Brain pericyte (primary cell): ENCODE results near the gene PELI2.

Experiments used
- DNase-seq: peaks from one replicate; pipeline ENCODE4 v3.0.0-alpha.2; 2012; ENCODE audit warnings: low read depth, low spot score

PELI2 gene

DNA sequence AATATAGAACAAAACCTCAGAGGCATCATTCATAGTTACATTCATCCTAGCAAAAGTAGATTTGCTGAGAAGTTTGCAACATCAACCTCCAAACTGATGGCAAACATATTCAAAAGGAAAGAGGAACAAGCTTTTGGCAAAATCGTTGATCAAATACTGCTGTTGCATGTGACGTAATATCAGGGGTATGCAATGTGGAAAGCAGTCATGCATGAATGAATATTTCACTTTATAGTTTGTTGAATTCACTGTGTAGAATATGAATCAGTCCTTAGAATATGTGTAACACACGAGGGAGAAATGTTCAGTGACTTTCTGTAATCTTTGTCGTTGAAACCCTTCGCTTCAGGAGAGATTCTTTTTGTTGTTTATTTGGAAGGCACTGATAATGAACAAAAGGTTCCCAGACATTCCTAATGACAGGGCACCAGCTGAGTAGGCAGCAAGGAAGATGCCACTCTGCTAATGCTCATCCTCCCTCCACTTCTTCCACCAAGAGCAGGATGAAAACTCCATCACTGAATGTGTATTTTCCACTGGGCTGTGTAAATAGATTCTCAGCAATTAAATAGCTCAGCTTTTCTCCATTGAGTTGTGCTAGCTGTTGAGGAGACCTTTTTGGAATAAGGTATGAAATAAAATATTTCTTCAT is 126.1 kb downstream of the PELI2 start:
- no peak for DNase-seq

DNA sequence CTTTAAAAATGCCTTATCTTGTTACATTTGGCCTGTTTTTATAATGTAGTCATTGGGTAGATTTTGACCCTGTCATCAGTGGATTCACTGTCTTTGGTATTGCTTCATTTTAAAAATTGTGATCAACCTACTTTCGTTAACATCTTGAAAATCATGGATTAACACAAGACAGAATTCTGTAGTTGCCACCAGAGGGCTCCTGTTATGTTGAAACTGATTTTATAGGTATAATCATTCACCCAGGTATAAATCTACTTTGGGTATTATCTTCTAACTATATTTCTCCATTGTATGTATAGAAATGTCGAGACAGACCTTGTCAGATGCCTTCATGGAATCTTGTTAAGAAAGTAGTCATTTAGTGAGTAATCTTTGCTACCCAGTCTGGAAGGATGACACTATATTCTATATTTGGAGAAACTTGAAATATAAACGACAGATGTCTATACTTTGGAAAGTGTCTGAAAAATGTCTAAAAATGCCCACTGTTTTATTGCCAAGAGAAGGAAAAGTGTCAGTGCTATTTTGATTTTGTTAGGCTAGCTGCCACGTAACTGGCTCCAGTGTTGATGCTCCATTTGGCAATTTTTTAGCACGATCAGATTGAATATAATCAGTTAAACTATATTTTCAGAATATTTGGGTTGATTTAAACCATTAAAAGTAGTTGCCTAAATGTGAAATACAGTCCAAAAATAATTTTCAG is 129.4 kb downstream of the PELI2 start:
- DNase-seq: no peak

DNA sequence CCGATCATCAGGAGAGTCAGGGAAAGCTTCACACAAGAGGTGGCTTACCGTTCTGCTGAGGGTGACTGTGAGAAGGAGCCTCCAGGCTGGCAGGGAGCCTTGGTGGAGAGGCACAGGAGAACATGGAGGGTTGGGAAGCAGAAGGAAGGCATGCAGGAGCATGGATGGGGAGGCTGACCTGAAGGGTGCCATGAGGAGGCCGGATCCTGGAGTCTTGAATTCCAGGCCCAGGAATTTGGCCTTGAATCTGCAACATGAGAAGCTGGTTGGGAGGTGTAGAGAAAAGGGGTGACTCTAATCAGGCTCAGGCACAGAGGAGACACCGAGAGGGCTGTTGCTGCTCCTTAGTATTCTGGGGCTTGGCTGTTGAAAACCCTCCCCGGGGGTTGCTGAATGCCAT is 130.2 kb downstream of the PELI2 start:
- DNase-seq: no peak

- no peak for DNase-seq
Observed at GRCh38 chr14:56261046-56261445, 142.8 kb downstream of the PELI2 start.

DNA sequence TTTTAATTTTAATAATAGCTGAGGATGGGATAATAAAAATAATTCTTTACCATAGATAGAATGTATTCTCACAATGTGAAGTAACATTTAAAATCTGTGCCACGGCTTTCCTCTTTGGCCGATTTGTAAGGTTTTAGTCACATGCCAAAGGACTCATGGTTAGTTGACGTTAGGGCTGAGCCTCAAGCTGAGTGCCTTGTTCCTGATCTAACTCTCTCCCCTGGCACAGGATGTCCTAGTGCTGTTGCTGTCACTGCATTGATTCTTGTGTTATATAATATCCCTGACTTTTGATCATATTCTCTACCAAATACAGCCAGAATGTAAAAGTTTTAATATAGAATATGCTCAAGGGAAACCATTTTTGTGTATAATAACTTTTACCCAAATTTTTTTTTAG is 144.3 kb downstream of the PELI2 start:
- no peak for DNase-seq

DNA sequence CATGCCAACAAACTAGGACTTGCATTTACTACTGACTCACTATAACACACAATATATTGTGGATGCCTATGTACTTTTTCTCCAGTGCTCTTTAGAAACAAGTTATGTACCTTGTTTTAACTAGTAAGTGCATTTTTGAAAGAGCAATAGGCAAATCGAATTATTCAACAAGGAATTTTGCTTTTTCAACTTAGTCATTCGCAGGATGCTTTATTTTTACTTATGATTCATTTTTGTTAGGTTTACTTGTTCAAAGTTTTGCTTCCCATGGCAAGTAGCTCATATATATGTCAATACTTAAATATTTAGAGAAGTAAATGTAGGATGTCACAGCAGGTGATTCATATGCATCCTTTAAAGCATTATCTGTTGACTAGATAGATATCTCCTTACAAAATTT is 149.8 kb downstream of the PELI2 start:
- no peak for DNase-seq

DNA sequence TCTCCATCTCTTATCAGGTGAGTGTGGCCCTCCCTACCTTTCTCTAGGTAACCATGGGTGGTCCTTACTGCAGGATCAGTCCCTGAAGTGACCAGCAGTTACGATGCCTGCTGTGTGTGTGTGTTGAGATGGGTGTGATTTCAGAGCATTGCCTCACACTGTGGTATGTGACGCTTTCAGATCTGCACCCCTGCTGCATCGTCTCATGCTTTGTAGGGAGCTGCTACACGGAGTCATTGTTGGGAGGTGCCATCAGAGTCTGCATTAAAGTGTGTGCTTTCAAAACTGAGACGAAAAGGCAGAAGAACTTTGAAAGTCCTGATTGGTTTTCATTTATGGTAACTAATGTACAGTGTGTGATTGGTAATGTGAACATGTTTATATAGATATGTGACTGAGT is 150.5 kb downstream of the PELI2 start:
- DNase-seq: no peak

GRCh38 chr14:56270921-56271320 is 152.7 kb downstream of the PELI2 start:
- no peak for DNase-seq

DNA sequence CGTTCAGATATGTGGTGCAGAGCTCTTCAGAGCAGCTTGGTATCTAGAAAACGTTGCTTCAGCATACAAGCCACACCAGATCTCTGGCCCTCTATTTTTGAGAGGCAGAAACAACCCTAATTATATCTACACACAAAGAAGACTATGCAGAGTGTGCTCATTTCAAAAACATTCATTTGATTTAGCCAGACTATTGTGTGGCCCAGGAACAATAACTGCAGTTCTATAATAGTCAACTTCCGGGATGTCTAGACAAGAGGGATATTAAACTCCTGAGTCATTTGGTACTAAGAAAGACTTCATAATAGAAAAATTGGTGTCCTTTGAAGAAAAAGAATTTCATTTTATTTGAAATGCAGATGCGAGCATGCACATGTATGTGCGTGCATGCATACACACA is 153.8 kb downstream of the PELI2 start:
- no peak for DNase-seq

DNA sequence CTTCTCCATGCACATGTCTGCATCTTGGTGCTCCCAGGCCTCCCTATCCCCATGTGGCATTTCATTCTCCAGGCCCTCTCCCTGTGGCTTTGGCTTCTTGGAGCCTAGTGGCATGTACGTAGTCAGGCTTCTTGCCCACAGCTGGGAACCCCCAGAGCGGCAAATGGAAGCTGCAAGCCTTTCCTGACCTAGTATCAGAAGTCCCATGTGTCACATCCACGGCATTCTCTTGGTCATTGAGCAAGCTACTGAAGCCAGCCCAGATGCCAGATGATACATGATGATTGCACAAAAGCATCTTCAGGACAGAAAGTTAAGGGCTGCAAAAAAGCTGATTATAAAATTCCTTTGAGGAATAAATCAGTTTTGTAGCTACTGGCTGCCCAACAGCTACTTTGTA is 154.9 kb downstream of the PELI2 start:
- no peak for DNase-seq

DNA sequence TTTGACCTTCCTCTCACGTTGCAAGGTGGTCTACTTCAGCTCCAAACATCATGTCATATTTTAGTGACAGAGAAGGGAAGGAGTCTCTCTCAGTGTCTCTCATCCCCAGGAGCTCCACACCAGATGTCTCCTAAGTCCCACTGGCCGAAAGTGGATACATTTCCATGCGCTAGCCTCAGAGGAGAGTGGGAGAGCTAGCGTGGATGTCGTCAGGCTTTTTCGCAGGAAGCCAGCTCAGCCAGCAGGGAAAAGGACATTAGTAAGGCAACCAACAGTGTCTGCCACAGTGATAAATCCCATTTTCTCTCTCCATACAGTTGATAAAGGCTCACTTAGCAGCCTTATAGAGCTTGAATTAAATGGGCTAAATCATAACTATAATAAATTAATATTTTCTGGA is 155.7 kb downstream of the PELI2 start:
- no peak for DNase-seq

DNA sequence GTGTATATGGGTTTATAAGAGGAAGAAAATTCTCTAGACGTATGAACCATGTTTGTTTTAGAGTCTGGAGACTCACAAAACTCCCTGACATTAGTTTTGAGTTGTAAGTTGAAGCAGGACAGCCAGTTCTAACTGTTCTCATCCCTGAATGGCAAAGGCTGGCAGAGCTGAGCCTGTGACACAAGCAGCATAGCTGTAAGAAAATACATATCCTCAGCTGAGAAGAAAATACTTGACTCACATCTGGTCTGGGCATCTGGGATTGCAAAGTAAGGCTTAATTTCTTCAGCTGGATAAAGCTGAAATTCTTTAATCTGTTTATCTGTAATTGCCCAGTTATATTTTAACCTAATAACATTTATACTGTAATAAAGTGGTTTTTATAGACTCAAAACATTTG is 156.3 kb downstream of the PELI2 start:
- no peak for DNase-seq

- DNase-seq: no peak
Observed at GRCh38 chr14:56276108-56276507, 157.9 kb downstream of the PELI2 start.

GRCh38 chr14:56278383-56278782 is 160.2 kb downstream of the PELI2 start:
- DNase-seq: no peak

DNA sequence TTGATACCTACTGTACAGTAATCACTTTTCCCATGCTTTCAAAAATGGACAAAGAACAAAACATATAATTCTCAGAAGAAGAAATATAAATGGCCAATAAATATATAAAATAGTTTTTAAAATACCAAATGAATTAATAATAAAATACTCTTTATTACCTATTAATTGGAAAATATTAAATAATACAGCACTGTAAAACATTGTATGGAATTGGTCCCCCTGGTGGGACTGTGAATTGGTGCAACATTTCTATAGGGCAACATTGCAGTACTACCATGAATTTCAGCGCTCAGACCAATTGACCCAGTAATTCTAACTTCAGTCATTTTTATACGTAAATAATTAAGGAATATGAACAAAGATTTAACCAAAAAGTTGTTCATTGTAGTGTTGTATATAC is 162.6 kb downstream of the PELI2 start:
- no peak for DNase-seq

DNA sequence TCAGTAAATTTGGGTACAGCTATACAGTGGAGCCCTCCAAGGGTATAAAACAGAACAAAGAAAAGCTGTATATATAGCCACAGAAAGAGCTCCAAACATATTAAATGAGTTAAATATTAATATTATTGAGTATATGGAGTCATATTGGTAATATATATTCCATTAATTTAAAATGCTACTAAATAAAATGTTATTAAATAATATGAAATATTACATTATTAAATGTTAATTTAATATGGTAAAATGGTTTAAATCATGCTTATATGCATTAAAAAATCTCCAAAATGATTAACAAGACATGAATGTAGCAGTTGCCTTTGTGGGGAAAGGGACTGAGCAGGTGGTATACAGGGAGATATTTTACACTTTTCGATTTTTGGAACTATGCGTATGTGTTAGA is 164.0 kb downstream of the PELI2 start:
- no peak for DNase-seq

DNA sequence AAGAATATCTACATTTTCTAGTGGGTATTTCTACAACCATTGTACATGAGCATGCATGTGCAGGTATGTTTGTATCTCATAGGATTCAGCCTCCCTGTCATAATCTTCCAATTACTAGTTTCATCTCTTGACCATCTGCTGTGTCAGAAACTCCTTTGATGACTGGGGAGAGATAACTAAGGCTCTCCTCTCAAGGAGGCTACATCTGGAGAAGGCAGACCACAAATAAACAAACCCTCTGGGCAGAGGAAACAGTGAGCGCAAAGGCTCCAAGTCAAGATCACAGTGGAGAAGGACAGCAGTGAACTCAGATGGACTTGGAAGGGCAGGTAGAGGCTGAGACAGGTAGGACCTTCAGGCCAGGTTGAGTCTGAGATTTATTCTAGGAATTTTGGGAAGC is 166.4 kb downstream of the PELI2 start:
- no peak for DNase-seq

GRCh38 chr14:56289155-56289554 is 170.9 kb downstream of the PELI2 start:
- no peak for DNase-seq

DNA sequence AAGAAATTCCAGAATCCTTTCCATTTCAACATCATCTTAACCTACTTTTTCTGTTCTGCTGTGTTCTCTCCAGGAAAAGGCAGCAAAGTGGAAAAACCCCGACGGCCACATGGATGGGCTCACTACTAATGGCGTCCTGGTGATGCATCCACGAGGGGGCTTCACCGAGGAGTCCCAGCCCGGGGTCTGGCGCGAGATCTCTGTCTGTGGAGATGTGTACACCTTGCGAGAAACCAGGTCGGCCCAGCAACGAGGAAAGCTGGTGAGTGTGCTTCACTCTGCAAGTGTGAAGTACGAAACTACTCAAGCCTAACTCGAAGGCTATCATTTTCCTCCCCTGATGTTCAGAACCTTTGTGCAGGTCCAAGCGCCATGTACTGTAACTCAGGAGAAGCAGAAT is 172.0 kb downstream of the PELI2 start:
- no peak for DNase-seq

DNA sequence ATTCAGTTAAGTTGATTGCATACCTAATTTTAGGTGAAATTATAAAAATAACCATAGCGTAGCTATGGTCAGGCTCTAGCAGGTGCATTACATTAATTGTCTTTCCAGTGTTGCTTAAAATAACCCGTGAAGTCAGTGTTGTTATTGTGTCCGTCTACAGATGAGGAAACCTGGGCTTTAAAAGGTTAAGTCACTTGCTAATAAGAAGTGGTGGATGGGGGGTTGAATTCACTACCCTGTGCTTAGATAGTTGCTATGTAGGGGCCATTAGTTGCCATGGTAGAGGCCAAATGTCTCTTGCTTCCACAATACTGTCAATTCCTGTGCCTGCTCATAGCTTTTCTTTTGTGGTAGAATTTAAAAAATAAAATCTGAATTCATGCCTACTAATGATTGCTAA is 174.8 kb downstream of the PELI2 start:
- DNase-seq: no peak

DNA sequence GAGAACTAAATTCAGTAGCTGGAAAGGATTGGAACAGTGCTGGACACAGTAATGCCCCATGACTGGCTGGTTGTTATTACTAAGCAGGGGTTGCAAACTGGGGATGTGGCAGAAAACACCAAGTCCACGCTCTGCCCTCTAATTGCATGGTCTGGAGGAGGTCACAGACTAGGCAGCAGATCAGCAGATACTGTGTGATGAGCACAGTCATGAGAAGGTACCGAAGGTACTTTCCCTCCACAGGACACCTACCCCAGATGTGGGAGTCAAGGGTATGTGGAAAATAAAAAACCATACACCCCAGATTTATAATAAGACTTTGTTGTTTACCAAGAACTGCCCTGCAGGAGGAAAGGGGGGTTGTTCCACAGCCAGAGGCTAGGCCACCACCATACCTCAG is 175.3 kb downstream of the PELI2 start:
- no peak for DNase-seq

DNA sequence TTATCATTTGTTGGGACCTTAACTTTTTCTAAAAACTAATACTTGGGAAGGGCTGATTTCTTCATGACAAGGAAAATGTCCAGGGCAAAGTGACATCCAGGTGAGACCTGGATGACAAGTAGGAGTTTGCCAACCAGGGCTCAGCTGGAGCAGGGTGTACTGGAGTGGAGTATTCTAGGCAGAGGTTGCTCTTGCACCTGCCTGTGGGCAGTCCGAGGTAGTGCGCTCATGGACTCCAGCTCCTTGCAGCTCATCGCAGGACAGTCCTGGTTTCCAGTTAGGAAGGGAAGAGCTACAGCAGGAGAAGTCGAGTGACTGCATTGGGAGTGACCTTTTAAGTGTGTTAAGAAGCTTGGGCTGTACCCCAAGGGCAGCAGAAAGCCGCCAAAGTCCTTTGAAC is 175.9 kb downstream of the PELI2 start:
- DNase-seq: no peak

GRCh38 chr14:56295743-56296142 is 177.5 kb downstream of the PELI2 start:
- no peak for DNase-seq

DNA sequence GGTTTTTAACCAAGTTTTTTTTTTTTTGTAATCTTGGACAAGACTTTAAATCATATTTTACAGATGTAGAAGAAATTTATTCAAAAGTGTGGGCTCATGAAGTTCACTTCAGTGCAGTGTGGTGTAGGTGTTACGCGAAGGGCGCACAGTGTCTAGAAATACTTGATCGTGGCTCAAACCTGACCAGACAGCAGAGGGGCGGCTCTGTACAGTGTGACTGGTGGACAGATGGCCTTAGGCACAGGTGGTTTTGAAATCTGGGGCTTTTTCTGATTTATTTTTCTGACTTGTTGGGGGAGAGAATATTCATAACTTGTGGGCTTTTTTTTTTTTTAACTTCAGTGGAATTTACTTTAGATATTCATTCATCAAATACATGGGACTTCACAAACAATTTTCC is 179.2 kb downstream of the PELI2 start:
- DNase-seq: no peak
